Pulmonary artery endothelial cell (primary cell): ENCODE results near the gene DGKG. TPM values are rescaled to one million over a fixed set of nuclear protein-coding genes. Genes with fewer than 3 reads are reported as not detected.

ENCODE experiments used
- DNase-seq: peaks from one replicate; pipeline ENCODE4 v3.0.0-alpha.2; 2011; ENCODE audit warnings: low read depth, low spot score
- total RNA-seq: library from RNA; depleted of rRNA; stranded (reverse); fragments of >200 nt; gene quantifications from 2 replicates; pipeline ENCODE4 v1.2.3, GENCODE V29; 2014

DGKG gene
- total RNA-seq, 1 donor from 2014 or later = 0.07 TPM

- no peak for DNase-seq
These were observed 250.8 kb downstream of the DGKG start for GRCh38 chr3:186110975-186111974.

GRCh38 chr3:186109897-186110803, 251.9 kb downstream of the DGKG start:
- no peak for DNase-seq

GRCh38 chr3:186108941-186109865, 252.8 kb downstream of the DGKG start, which contains the start of gene ETV5:
Gene ETV5 (minus strand): TSS chr3:186109089. CDS start chr3:186105868, 3,221 bp downstream.
- DNase-seq = peak; percentile 98

- peak; percentile 26 for DNase-seq
These were observed 253.7 kb downstream of the DGKG start for GRCh38 chr3:186108106-186108940.

- DNase-seq = no peak
These were observed 254.6 kb downstream of the DGKG start for GRCh38 chr3:186107215-186108105.

- no peak for DNase-seq
These were observed 256.5 kb downstream of the DGKG start for GRCh38 chr3:186105543-186105942.

GRCh38 chr3:186102687-186103086, 259.3 kb downstream of the DGKG start:
- no peak for DNase-seq

- DNase-seq = no peak
These were observed 261.6 kb downstream of the DGKG start for GRCh38 chr3:186100398-186100797.

GRCh38 chr3:186099178-186099577, 262.9 kb downstream of the DGKG start:
- peak; percentile 22 for DNase-seq

GRCh38 chr3:186098740-186099139, 263.3 kb downstream of the DGKG start:
- DNase-seq = no peak

GRCh38 chr3:186097663-186098451, 264.2 kb downstream of the DGKG start:
- peak; percentile 87 for DNase-seq

- no peak for DNase-seq
These were observed 264.7 kb downstream of the DGKG start for GRCh38 chr3:186097317-186097662.

Other genes with a start within 250 kb of the DGKG start
- 1.1 and 1.4 TPM in 2 replicates for gene CRYGS, start 182.1 kb upstream of the DGKG start, total RNA-seq
- gene TBCCD1, start 205.1 kb upstream of the DGKG start, total RNA-seq = 22.8 and 35.9 TPM in 2 replicates
- 56.9 and 96.3 TPM in 2 replicates for gene DNAJB11, start 208.5 kb upstream of the DGKG start, total RNA-seq